Left ventricle myocardium inferior (tissue), 1 donor: ENCODE measurements around the gene ITGBL1. TPM values are rescaled to one million over a fixed set of nuclear protein-coding genes. Genes with fewer than 3 reads are reported as not detected.
A peak's percentile ranks its signal among the peaks of the same experiment; 100 is the strongest.

Source experiments
- DNase-seq: peaks from one replicate; pipeline ENCODE4 v3.0.0-alpha.2; 2020
- H3K27ac ChIP-seq: fragments of 200-600 bp; replicated peaks from 2 replicates; pipeline ENCODE4 v1.8.0; 2021
- H3K27me3 ChIP-seq: fragments of 200-600 bp; 2 replicates; pipeline ENCODE4 v1.8.0; 2021; ENCODE audit warnings: low read depth
- H3K36me3 ChIP-seq: fragments of 200-600 bp; 2 replicates; pipeline ENCODE4 v1.8.0; 2021
- H3K4me1 ChIP-seq: fragments of 200-600 bp; 2 replicates; pipeline ENCODE4 v1.8.0; 2021
- H3K4me3 ChIP-seq: fragments of 200-600 bp; 2 replicates; pipeline ENCODE4 v1.8.0; 2021; ENCODE audit warnings: mild to moderate bottlenecking, moderate library complexity
- H3K9me3 ChIP-seq: fragments of 200-600 bp; replicated peaks from 2 replicates; pipeline ENCODE4 v1.8.0; 2021
- CTCF ChIP-seq: fragments of 200-600 bp; IDR thresholded peaks from 2 replicates; pipeline ENCODE4 v1.8.0; 2021; ENCODE audit warnings: antibody characterized with exemption, mild to moderate bottlenecking, borderline replicate concordance
- intact Hi-C: fragments of 100-400 bp; cut with micrococcal nuclease; formaldehyde crosslinking; loops from one replicate; pipeline ENCODE4 v1.11.0; 2022
- total RNA-seq: library from RNA; stranded (reverse); fragmentation: NEBNext Ultra II Directional; extraction: Animal tissue kit (Norgen Biotek cat#: 25700); gene quantifications from one replicate; pipeline ENCODE4 v1.2.1, GENCODE V29; 2021
- donor health status: DM: no; HTN: yes; CAD: no; lungs with severe emphysema.

The ITGBL1 gene
- total RNA-seq, 1 donor from 2014 or later, result 2.2 TPM

- TF ChIP-seq CTCF, result no peak
- intact Hi-C loops, result no loop called here
- no peak overlapping the region for H3K4me3 ChIP-seq
- no peaks in the 10 kb centered on the region for H3K36me3 ChIP-seq
- H3K4me1 ChIP-seq, result no peaks in the 10 kb centered on the region
- peak overlapping the region; percentile 8 for H3K27ac ChIP-seq
- H3K27me3 ChIP-seq, result no peaks in the 10 kb centered on the region
- DNase-seq, result no peak
- H3K9me3 ChIP-seq, result no peaks in the 10 kb centered on the region
Observed at GRCh38 chr13:101576455-101576854, 124.0 kb downstream of the ITGBL1 start.

- no peaks in the 10 kb centered on the region for H3K9me3 ChIP-seq
- H3K36me3 ChIP-seq, result no peaks in the 10 kb centered on the region
- no peak overlapping the region for H3K27ac ChIP-seq
- DNase-seq, result no peak
- H3K27me3 ChIP-seq, result no peaks in the 10 kb centered on the region
- no peaks in the 10 kb centered on the region for H3K4me1 ChIP-seq
- TF ChIP-seq CTCF, result no peak
- intact Hi-C loops, result no loop called here
- H3K4me3 ChIP-seq, result no peak overlapping the region
Observed at GRCh38 chr13:101576977-101577376, 124.5 kb downstream of the ITGBL1 start.

- Histone ChIP-seq H3K4me3 (no peak overlapping the region), H3K4me1 (no peaks in the 10 kb centered on the region), H3K27ac (no peak overlapping the region), H3K36me3 (no peaks in the 10 kb centered on the region), H3K9me3 (no peaks in the 10 kb centered on the region), H3K27me3 (no peaks in the 10 kb centered on the region)
- TF ChIP-seq CTCF, result no peak
- intact Hi-C loops, result no loop called here
- DNase-seq, result no peak
Observed at GRCh38 chr13:101579281-101579802, 126.9 kb downstream of the ITGBL1 start.

GRCh38 chr13:101584331-101584730, 131.9 kb downstream of the ITGBL1 start:
- intact Hi-C loops, result no loop called here
- H3K27ac ChIP-seq, result no peak overlapping the region
- no peaks in the 10 kb centered on the region for H3K36me3 ChIP-seq
- no peak for DNase-seq
- H3K9me3 ChIP-seq, result no peaks in the 10 kb centered on the region
- no peaks in the 10 kb centered on the region for H3K4me1 ChIP-seq
- H3K27me3 ChIP-seq, result no peaks in the 10 kb centered on the region
- TF ChIP-seq CTCF, result no peak
- H3K4me3 ChIP-seq, result no peak overlapping the region

- no peak overlapping the region for H3K4me3 ChIP-seq
- no peaks in the 10 kb centered on the region for H3K36me3 ChIP-seq
- no peaks in the 10 kb centered on the region for H3K27me3 ChIP-seq
- H3K27ac ChIP-seq, result no peak overlapping the region
- DNase-seq, result no peak
- intact Hi-C loops, result no loop called here
- peaks cover 13% of the 10 kb centered on the region for H3K9me3 ChIP-seq
- no peak for TF ChIP-seq CTCF
- no peaks in the 10 kb centered on the region for H3K4me1 ChIP-seq
Observed at GRCh38 chr13:101590479-101590878, 138.0 kb downstream of the ITGBL1 start.
